ENCODE results near the gene SHISA2. TPM values are rescaled to one million over a fixed set of nuclear protein-coding genes. Genes with fewer than 3 reads are reported as not detected.
A peak's percentile ranks its signal among the peaks of the same experiment; 100 is the strongest.

Gene SHISA2
- total RNA-seq, 1 donor from 2014 or later = not detected

GRCh38 chr13:26016189-26016588 lies 35.6 kb downstream of the SHISA2 start:
- Histone ChIP-seq H3K27ac (no peak overlapping the region), H3K36me3 (no peaks in the 10 kb centered on the region), H3K27me3 (no peaks in the 10 kb centered on the region), H3K4me3 (no peak overlapping the region), H3K4me1 (no peaks in the 10 kb centered on the region), H3K9me3 (no peaks in the 10 kb centered on the region)
- intact Hi-C loops (cut with DNase I) = no loop called here
- peak in 1 of 2 donors; percentile 29 for DNase-seq (ENCODE audit: extremely low spot score in 2 of 2)
- no peak for TF ChIP-seq POLR2A (IDR thresholded peaks at IDR 0.05)
- no peak for TF ChIP-seq POLR2AphosphoS5 (IDR thresholded peaks at IDR 0.05; ENCODE audit: insufficient read depth in 1 of 2, low read depth in 1 of 2)
- TF ChIP-seq, protein P1, sequence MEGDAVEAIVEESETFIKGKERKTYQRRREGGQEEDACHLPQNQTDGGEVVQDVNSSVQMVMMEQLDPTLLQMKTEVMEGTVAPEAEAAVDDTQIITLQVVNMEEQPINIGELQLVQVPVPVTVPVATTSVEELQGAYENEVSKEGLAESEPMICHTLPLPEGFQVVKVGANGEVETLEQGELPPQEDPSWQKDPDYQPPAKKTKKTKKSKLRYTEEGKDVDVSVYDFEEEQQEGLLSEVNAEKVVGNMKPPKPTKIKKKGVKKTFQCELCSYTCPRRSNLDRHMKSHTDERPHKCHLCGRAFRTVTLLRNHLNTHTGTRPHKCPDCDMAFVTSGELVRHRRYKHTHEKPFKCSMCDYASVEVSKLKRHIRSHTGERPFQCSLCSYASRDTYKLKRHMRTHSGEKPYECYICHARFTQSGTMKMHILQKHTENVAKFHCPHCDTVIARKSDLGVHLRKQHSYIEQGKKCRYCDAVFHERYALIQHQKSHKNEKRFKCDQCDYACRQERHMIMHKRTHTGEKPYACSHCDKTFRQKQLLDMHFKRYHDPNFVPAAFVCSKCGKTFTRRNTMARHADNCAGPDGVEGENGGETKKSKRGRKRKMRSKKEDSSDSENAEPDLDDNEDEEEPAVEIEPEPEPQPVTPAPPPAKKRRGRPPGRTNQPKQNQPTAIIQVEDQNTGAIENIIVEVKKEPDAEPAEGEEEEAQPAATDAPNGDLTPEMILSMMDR (IDR thresholded peaks at IDR 0.05) = no peak

DNA sequence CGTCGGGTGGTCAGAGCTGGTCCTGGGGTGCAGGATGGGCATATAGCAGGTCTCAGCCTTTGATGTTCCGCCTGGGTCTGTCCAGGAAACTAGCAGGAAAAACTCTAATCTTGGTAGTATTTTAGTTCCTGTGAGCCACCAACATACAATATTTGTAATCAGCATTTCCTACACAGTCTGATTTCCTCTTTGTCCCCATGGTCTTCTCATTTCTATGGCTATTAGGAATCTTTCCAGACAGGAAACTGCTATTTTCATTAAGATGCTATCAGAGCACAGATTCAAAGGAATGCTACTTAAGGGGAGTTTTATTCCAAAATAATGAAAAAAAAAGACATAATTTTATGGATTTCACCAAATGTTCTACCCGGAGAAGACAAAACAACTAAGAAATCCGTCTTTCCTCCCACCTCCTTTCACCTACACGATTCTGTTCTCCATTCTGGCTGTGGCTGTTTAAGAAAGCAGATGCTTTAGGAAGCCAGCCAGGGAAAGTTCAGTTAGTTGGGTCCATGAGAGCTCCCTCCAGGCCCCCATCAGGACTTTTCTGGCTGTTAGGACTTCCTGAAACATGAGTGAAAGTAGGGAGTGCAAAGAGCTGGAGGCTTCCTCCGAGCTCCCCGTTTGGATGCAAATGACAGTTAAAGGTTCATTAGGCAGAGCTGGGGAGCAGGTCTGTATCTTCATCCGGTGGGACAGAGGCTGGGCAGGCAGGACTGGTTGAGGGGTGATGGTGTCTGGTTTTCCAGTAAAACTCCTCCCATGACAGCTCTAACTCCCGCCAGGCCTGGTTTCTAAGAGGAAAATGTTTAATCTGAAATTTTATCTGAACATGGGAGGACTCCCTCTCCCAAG lies 36.3 kb downstream of the SHISA2 start:
- Histone ChIP-seq H3K36me3 (no peaks in the 10 kb centered on the region), H3K4me1 (no peaks in the 10 kb centered on the region), H3K27ac (no peak overlapping the region), H3K4me3 (no peak overlapping the region), H3K27me3 (no peaks in the 10 kb centered on the region), H3K9me3 (no peaks in the 10 kb centered on the region)
- TF ChIP-seq POLR2A (IDR thresholded peaks at IDR 0.05) (no peak), POLR2AphosphoS5 (IDR thresholded peaks at IDR 0.05; ENCODE audit: insufficient read depth in 1 of 2, low read depth in 1 of 2) (no peak)
- TF ChIP-seq, protein P1 (IDR thresholded peaks at IDR 0.05) = no peak
- intact Hi-C loops (cut with DNase I) = no loop called here
- peak in 1 of 2 donors; percentile 74 for DNase-seq (ENCODE audit: extremely low spot score in 2 of 2)

DNA sequence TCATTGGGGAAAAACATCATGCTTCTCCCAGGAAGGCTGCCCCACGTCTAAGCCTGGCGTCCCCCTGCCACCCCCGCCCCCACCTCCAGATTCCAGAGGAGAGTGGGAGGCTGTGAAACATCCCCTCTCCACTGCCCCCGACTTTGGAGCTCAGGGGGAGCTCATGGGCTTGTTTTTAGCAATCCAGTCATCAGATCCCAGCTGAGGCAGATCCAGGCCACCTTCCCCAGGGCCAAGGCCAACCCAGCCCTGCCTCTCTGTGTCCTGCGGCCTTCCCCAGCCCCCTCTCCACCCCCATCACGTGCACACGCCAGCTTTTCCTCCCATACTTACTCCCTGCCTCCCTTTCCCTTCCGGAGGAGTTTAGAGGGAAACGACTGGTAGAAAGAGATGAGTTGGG lies 38.8 kb downstream of the SHISA2 start:
- no peaks in the 10 kb centered on the region for H3K4me1 ChIP-seq
- DNase-seq (ENCODE audit: extremely low spot score in 2 of 2) = peak in 1 of 2 donors; percentile 29
- H3K27me3 ChIP-seq = no peaks in the 10 kb centered on the region
- H3K27ac ChIP-seq = no peak overlapping the region
- intact Hi-C loops (cut with DNase I) = no loop called here
- no peaks in the 10 kb centered on the region for H3K9me3 ChIP-seq
- no peaks in the 10 kb centered on the region for H3K36me3 ChIP-seq
- TF ChIP-seq POLR2AphosphoS5 (IDR thresholded peaks at IDR 0.05; ENCODE audit: insufficient read depth in 1 of 2, low read depth in 1 of 2) (no peak), POLR2A (IDR thresholded peaks at IDR 0.05) (no peak)
- TF ChIP-seq, protein P1 (IDR thresholded peaks at IDR 0.05) = no peak
- no peak overlapping the region for H3K4me3 ChIP-seq

DNA sequence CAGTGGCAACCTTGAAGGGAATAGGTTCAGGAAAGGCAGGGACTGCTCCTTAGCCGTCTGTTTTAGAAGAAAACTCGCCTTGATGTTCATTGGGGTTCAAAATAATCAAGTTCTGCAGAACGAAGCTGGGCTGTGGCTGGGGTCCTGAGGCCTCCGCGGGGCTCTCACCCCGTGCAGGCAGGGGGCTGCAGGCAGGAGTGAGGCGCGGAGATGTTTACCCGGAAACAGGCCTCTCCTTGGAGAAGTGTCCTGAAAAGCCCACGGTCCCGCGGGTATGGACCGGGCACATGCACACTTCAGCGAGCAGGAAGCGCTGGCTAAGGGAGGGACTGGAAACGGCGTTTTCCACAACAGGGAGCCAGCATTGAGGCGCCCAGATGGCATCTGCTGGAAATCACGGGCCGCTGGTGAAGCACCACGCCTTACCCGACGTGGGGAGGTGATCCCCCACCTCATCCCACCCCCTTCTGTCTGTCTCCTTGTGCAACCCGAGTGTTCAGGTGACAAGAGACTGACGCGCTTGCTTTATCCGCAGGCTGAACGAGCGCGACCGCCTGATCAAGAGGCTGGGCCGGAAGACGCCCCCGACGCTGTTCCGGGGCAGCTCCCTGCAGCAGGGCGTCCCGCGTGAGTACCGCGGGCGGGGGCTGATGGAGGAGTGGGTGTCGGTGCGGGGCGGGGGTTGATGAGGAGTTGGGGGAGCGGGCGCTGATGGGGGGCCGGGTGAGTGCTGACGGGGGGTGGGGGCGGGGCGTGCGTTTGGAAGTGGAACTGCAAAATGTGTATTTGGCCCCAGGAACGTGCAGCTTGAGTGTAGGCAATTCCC lies 39.6 kb downstream of the SHISA2 start:
- Histone ChIP-seq H3K4me3 (peak overlapping the region; percentile 22 to 29), H3K27me3 (no peaks in the 10 kb centered on the region), H3K9me3 (no peaks in the 10 kb centered on the region), H3K4me1 (no peaks in the 10 kb centered on the region), H3K27ac (no peak overlapping the region), H3K36me3 (no peaks in the 10 kb centered on the region)
- TF ChIP-seq POLR2AphosphoS5 (IDR thresholded peaks at IDR 0.05; ENCODE audit: insufficient read depth in 1 of 2, low read depth in 1 of 2) (no peak), POLR2A (IDR thresholded peaks at IDR 0.05) (no peak)
- TF ChIP-seq, protein P1 (IDR thresholded peaks at IDR 0.05) = no peak
- DNase-seq (ENCODE audit: extremely low spot score in 2 of 2) = peak in 1 of 2 donors; percentile 56
- intact Hi-C loops (cut with DNase I) = no loop called here

All from vagina (tissue), 2 donors.